DOHH2 (cell line): Measurements from ENCODE around the gene TRERF1.

Source experiments
- CTCF ChIP-seq: fragments of 200-600 bp; sonication (generic); IDR thresholded peaks from one replicate; pipeline ENCODE4 v1.5.1; 2014; ENCODE audit warnings: antibody characterized with exemption, mild to moderate bottlenecking, low read depth, low read length; ENCODE audit not compliant: poor library complexity, severe bottlenecking
- EZH2phosphoT487 ChIP-seq: fragments of 200-600 bp; sonication (generic); IDR thresholded peaks from 2 replicates; pipeline ENCODE4 v1.6.1; 2017; ENCODE audit warnings: borderline replicate concordance, mild to moderate bottlenecking, antibody characterized with exemption, low read length, moderate library complexity, mixed read lengths

- no peak for TF ChIP-seq CTCF
- no peak for TF ChIP-seq EZH2phosphoT487
These were observed 202.4 kb downstream of the TRERF1 start for GRCh38 chr6:42249279-42249678.
